ENCODE results near the gene KRTAP5-4. TPM values are rescaled to one million over a fixed set of nuclear protein-coding genes. Genes with fewer than 3 reads are reported as not detected.
"Not testable (repeated sequence)": the region's sequence is repeated elsewhere in the genome, so short reads cannot be mapped to it uniquely, and the experiment has no call there.

The KRTAP5-4 gene
- total RNA-seq, 2 donors from 2014 or later: not detected

- Histone ChIP-seq H3K36me3 (no peaks in the 10 kb centered on the region), H3K9me3 (no peaks in the 10 kb centered on the region), H3K27me3 (replicated peaks; ENCODE audit: insufficient read depth) (no peaks in the 10 kb centered on the region), H3K4me1 (replicated peaks) (no peaks in the 10 kb centered on the region), H3K27ac (no peak overlapping the region), H3K4me3 (no peak overlapping the region)
- TF ChIP-seq POLR2AphosphoS5 (IDR thresholded peaks at IDR 0.05) (no peak), CTCF (IDR thresholded peaks at IDR 0.05) (no peak), POLR2A (IDR thresholded peaks at IDR 0.05) (no peak)
- no peak for DNase-seq (ENCODE audit: low spot score)
- intact Hi-C loops (cut with DNase I): no loop called here
- WGBS: 69% methylated on average over 6 of the region's 6 CpGs
These were observed 23.1 kb downstream of the KRTAP5-4 start for GRCh38 chr11:1598816-1599215.

- H3K4me3 ChIP-seq; H3K9me3 ChIP-seq; H3K36me3 ChIP-seq; intact Hi-C loops (cut with DNase I); H3K27me3 ChIP-seq (replicated peaks; ENCODE audit: insufficient read depth); H3K4me1 ChIP-seq (replicated peaks); DNase-seq (ENCODE audit: low spot score); H3K27ac ChIP-seq: not testable (repeated sequence)
- WGBS: 83% methylated on average over 3 of the region's 3 CpGs
These were observed 23.5 kb downstream of the KRTAP5-4 start for GRCh38 chr11:1598406-1598805.

GRCh38 chr11:1597994-1598380 is 24.0 kb downstream of the KRTAP5-4 start, which contains the start of gene KRTAP5-2:
TSS of gene KRTAP5-2 (minus strand) at chr11:1598294. CDS start at chr11:1598250, 44 bp downstream.
- no peak for DNase-seq (ENCODE audit: low spot score)
- H3K36me3 ChIP-seq: no peaks in the 10 kb centered on the region
- H3K27me3 ChIP-seq (replicated peaks; ENCODE audit: insufficient read depth): no peaks in the 10 kb centered on the region
- no peaks in the 10 kb centered on the region for H3K9me3 ChIP-seq
- TF ChIP-seq POLR2A (IDR thresholded peaks at IDR 0.05) (no peak), CTCF (IDR thresholded peaks at IDR 0.05) (no peak), POLR2AphosphoS5 (IDR thresholded peaks at IDR 0.05) (no peak)
- 80% methylated on average over 2 of the region's 4 CpGs for WGBS
- no peaks in the 10 kb centered on the region for H3K4me1 ChIP-seq (replicated peaks)
- no peak within 1 kb of the TSS for H3K27ac ChIP-seq
- intact Hi-C loops (cut with DNase I): no loop called here
- no peak within 1 kb of the TSS for H3K4me3 ChIP-seq

GRCh38 chr11:1597331-1597993 is 24.5 kb downstream of the KRTAP5-4 start:
- H3K27ac ChIP-seq: no peak overlapping the region
- intact Hi-C loops (cut with DNase I): no loop called here
- WGBS: 79% methylated on average over 10 of the region's 10 CpGs
- H3K4me3 ChIP-seq: no peak overlapping the region
- H3K4me1 ChIP-seq (replicated peaks): no peaks in the 10 kb centered on the region
- DNase-seq (ENCODE audit: low spot score): no peak
- H3K9me3 ChIP-seq: no peaks in the 10 kb centered on the region
- H3K36me3 ChIP-seq: no peaks in the 10 kb centered on the region
- no peak for TF ChIP-seq POLR2AphosphoS5 (IDR thresholded peaks at IDR 0.05)
- H3K27me3 ChIP-seq (replicated peaks; ENCODE audit: insufficient read depth): no peaks in the 10 kb centered on the region

- 70% methylated on average over 19 of the region's 19 CpGs for WGBS
- H3K9me3 ChIP-seq; H3K27ac ChIP-seq; H3K4me1 ChIP-seq (replicated peaks); H3K4me3 ChIP-seq; H3K27me3 ChIP-seq (replicated peaks; ENCODE audit: insufficient read depth); H3K36me3 ChIP-seq; DNase-seq (ENCODE audit: low spot score); intact Hi-C loops (cut with DNase I): not testable (repeated sequence)
These were observed 25.3 kb downstream of the KRTAP5-4 start for GRCh38 chr11:1596576-1597121.

GRCh38 chr11:1595994-1596575 is 25.9 kb downstream of the KRTAP5-4 start:
- 58% methylated on average over 11 of the region's 11 CpGs for WGBS
- H3K9me3 ChIP-seq; intact Hi-C loops (cut with DNase I); DNase-seq (ENCODE audit: low spot score); H3K27ac ChIP-seq; H3K36me3 ChIP-seq; H3K4me3 ChIP-seq; H3K4me1 ChIP-seq (replicated peaks); H3K27me3 ChIP-seq (replicated peaks; ENCODE audit: insufficient read depth): not testable (repeated sequence)

GRCh38 chr11:1592628-1593027 is 29.3 kb downstream of the KRTAP5-4 start:
- H3K27ac ChIP-seq: no peak overlapping the region
- intact Hi-C loops (cut with DNase I): no loop called here
- H3K4me1 ChIP-seq (replicated peaks): no peaks in the 10 kb centered on the region
- H3K9me3 ChIP-seq: no peaks in the 10 kb centered on the region
- no peak for DNase-seq (ENCODE audit: low spot score)
- H3K27me3 ChIP-seq (replicated peaks; ENCODE audit: insufficient read depth): no peaks in the 10 kb centered on the region
- H3K36me3 ChIP-seq: no peaks in the 10 kb centered on the region
- no peak overlapping the region for H3K4me3 ChIP-seq
- TF ChIP-seq POLR2AphosphoS5 (IDR thresholded peaks at IDR 0.05) (no peak), CTCF (IDR thresholded peaks at IDR 0.05) (no peak), POLR2A (IDR thresholded peaks at IDR 0.05) (no peak)
- 68% methylated on average over 9 of the region's 9 CpGs for WGBS

Measured in prostate gland (tissue), 2 donors.